ENCODE measurements around the gene CLIP2.
"Not testable (repeated sequence)": the region's sequence is repeated elsewhere in the genome, so short reads cannot be mapped to it uniquely, and the experiment has no call there.

Gene CLIP2

DNA sequence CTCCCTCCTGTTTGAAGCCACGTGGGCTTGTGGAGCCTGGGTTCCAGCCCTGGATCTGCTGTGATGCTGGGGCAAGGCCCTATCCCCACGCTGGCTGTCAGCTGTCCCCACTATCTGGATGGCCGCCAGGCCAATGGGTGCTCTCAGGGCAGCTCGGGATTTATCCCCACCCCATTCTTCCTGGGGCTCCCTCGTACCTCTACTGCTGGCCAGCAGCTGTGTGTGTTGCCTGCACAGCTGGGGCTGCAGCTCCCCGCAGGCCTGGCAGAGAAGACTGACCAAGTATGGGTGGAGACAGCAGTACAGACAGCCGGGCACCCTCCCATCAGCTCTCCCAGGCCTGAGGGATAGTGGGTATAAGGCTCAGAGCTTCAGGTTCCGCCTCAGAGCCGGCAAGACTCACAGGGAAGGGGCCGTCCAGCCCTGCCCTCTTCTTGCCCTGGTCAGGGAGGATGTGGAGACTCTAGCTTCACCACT, 13.6 kb downstream of the CLIP2 start:
- no peak overlapping the region for H3K4me3 ChIP-seq (ENCODE audit: low read depth in 1 of 2, low read length in 2 of 2)
- no peaks in the 10 kb centered on the region for H3K9me3 ChIP-seq (ENCODE audit: low read length)
- no peaks in the 10 kb centered on the region for H3K27me3 ChIP-seq (ENCODE audit: control insufficient read depth in 1 of 2, insufficient read depth in 2 of 2, low read length in 2 of 2)
- peak overlapping the region; percentile 1 for H3K27ac ChIP-seq (ENCODE audit: low read depth, low read length)
- no peak overlapping the region for H3K9ac ChIP-seq (ENCODE audit: low read length)
- H3K36me3 ChIP-seq (ENCODE audit: insufficient read depth, low read length), result no peaks in the 10 kb centered on the region
- H3K4me1 ChIP-seq (ENCODE audit: insufficient read depth, low read length), result peaks cover 25% of the 10 kb centered on the region

DNA sequence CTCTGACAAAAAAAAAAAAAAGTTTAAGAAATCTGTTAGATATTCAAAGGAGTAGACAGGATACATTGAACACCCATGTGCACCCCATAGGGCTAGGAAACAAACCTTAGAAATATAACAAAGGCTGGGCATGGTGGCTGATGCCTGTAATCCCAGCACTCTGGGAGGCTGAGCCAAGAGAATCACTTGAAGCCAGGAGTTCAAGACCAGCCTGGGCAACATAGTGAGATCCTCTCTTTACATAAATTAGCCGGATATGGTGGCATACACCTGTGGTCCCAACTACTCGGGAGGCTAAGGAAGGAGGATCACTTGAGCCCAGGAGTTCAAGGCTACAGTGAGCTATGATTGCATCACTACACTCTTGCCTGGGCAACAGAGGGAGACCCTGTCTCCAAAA, 15.3 kb downstream of the CLIP2 start:
- Histone ChIP-seq H3K27me3 (ENCODE audit: control insufficient read depth in 1 of 2, insufficient read depth in 2 of 2, low read length in 2 of 2) (no peaks in the 10 kb centered on the region), H3K4me3 (ENCODE audit: low read depth in 1 of 2, low read length in 2 of 2) (no peak overlapping the region)

DNA sequence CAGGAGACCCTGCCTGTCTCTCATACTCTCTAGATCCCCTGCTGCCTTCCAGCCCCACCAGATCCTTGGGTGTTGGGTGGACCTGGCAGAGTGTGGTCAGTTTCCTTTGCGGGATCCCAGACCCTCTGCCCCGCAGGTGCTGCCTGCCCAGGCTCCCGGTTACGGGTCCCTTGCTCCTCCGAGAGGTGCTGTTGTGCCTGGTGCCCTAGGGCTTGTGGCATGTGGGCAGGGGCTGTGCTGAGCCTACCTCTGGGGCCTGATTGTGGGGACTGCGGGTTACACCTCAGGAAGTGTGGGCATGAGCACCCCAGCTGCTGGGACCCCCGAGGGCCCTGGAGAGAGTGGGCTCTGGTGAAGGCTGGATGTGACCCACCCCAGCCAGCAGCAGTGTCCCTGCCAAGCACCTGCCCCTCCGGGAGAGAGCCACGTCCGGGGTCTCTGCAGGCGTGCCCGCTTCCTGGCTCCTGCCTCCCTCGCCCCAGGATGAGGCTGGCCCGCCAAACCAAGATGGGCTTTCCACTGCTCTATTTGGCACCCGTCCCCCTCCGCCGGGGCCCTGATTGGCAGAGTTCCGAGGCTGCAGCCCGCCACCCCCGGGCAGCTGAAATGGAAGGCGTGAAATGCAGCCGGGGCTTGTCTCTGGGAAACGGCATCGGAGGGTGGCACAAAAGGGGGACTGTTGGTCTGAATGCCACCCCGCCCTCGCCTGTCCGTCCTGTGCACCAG, 17.0 kb downstream of the CLIP2 start:
- peak overlapping the region in 1 of 2 donors; percentile 14 for H3K4me3 ChIP-seq (ENCODE audit: low read depth in 1 of 2, low read length in 2 of 2)
- peaks cover 25% of the 10 kb centered on the region for H3K4me1 ChIP-seq (ENCODE audit: insufficient read depth, low read length)
- no peak overlapping the region for H3K27ac ChIP-seq (ENCODE audit: low read depth, low read length)
- H3K9me3 ChIP-seq (ENCODE audit: low read length), result no peaks in the 10 kb centered on the region
- H3K9ac ChIP-seq (ENCODE audit: low read length), result no peak overlapping the region
- no peaks in the 10 kb centered on the region for H3K36me3 ChIP-seq (ENCODE audit: insufficient read depth, low read length)
- H3K27me3 ChIP-seq (ENCODE audit: control insufficient read depth in 1 of 2, insufficient read depth in 2 of 2, low read length in 2 of 2), result no peaks in the 10 kb centered on the region

More for the DNA sequence above, 15.3 kb downstream of the CLIP2 start:
- Histone ChIP-seq H3K9me3 (ENCODE audit: low read length) (no peaks in the 10 kb centered on the region), H3K9ac (ENCODE audit: low read length) (no peak overlapping the region), H3K36me3 (ENCODE audit: insufficient read depth, low read length) (no peaks in the 10 kb centered on the region), H3K27ac (ENCODE audit: low read depth, low read length) (no peak overlapping the region), H3K4me1 (ENCODE audit: insufficient read depth, low read length) (peaks cover 25% of the 10 kb centered on the region)

DNA sequence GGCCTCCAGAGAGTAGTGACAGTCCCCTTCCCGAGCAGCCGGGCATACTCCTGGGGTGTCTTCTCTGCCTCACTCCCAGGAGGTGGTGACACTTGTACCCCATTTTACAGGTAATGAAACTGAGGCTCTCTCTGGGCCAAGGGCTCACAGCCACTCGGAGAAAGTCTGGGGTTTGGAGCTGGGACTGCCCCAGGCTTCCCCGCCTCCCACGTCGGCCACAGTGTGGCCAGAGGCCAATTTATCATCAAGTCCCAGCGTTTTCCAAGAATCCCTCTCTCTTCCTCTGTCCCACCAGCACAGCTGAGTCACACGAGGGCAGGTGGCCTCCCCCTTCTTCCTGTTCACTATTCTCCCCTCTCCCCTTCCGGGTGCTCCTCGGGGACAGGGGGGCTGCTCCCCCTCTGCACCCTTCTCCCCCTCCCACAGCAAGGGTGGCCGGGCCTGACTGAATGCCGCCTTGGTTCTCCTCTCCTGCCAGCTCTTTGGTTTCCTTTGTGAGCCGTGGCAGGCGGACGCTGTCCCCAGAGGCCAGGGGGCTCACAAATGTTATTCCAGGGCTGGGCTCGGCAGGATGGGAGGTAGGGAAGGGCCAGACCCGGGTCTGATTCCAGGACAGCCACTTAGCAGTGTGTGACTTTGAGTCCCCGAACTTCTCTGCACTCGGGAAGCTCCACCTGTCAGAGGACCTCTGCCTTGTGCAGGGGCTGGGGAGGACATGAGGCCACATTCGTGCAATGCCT, 17.7 kb downstream of the CLIP2 start:
- Histone ChIP-seq H3K4me3 (ENCODE audit: low read depth in 1 of 2, low read length in 2 of 2) (peak overlapping the region; percentile 14 to 26), H3K9ac (ENCODE audit: low read length) (no peak overlapping the region), H3K27me3 (ENCODE audit: control insufficient read depth in 1 of 2, insufficient read depth in 2 of 2, low read length in 2 of 2) (no peaks in the 10 kb centered on the region), H3K4me1 (ENCODE audit: insufficient read depth, low read length) (peaks cover 25% of the 10 kb centered on the region), H3K36me3 (ENCODE audit: insufficient read depth, low read length) (no peaks in the 10 kb centered on the region), H3K9me3 (ENCODE audit: low read length) (no peaks in the 10 kb centered on the region), H3K27ac (ENCODE audit: low read depth, low read length) (no peak overlapping the region)

DNA sequence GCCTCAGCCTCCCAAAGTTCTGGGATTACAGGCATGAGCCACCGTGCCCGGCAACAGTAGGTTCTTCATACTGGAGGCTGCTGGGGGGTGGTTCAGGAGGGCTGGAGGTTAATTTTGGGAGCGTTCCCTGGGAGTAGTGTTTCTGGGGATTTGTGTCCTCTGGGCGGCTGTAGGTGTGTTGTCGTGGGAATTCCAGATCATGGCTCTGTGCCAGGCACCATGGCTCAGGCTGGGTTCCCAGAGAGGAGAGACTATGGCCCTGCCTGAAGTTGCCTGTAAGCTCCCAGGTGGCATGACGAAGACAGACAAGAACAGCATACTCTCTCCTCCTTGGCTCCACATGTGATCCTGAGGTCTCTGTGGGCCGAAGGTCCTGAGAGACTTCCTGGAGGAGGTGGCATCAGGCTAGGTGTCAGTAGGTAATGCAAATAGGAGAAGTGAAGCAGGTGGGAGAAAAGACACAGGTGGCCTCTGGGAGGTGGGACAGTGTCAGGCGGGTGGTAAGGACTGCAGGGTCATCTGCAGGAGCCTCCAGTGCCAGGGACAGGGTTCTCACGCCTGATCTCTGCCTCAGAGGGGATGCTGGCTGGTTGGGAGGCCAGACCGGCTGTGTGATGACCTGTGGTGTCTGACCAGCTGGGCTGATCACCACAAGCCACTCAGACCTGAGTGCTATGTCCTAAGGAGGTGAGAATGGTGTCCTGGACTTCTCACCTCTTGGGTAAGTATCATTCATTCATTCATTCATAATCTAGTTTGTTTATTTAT, 18.7 kb downstream of the CLIP2 start:
- no peak overlapping the region for H3K27ac ChIP-seq (ENCODE audit: low read depth, low read length)
- no peaks in the 10 kb centered on the region for H3K36me3 ChIP-seq (ENCODE audit: insufficient read depth, low read length)
- H3K4me3 ChIP-seq (ENCODE audit: low read depth in 1 of 2, low read length in 2 of 2), result no peak overlapping the region
- no peak overlapping the region for H3K9ac ChIP-seq (ENCODE audit: low read length)
- H3K27me3 ChIP-seq (ENCODE audit: control insufficient read depth in 1 of 2, insufficient read depth in 2 of 2, low read length in 2 of 2), result no peaks in the 10 kb centered on the region
- H3K4me1 ChIP-seq (ENCODE audit: insufficient read depth, low read length), result peaks cover 19% of the 10 kb centered on the region
- H3K9me3 ChIP-seq (ENCODE audit: low read length), result no peaks in the 10 kb centered on the region

DNA sequence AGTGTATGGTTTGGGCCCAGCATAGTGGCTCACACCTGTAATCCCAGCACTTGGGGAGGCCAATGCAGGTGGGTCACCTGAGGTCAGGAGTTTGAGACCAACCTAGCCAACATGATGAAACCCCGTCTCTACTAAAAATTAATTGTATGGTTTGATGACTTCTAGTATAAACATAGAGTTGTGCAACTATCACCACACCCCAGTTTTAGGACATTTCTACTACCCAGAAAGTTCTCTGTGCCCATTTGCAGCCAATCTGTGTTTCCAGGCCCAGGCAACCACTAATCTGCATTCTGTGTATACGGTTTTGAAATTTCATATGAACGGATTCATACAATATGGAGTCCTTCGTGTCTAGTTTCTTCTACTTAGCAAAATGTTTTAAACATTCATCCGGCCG, 20.0 kb downstream of the CLIP2 start:
- Histone ChIP-seq H3K4me1 (ENCODE audit: insufficient read depth, low read length) (peaks cover 14% of the 10 kb centered on the region), H3K27ac (ENCODE audit: low read depth, low read length) (no peak overlapping the region), H3K9ac (ENCODE audit: low read length) (no peak overlapping the region), H3K4me3 (ENCODE audit: low read depth in 1 of 2, low read length in 2 of 2) (no peak overlapping the region), H3K36me3 (ENCODE audit: insufficient read depth, low read length) (no peaks in the 10 kb centered on the region), H3K27me3 (ENCODE audit: control insufficient read depth in 1 of 2, insufficient read depth in 2 of 2, low read length in 2 of 2) (no peaks in the 10 kb centered on the region), H3K9me3 (ENCODE audit: low read length) (no peaks in the 10 kb centered on the region)

DNA sequence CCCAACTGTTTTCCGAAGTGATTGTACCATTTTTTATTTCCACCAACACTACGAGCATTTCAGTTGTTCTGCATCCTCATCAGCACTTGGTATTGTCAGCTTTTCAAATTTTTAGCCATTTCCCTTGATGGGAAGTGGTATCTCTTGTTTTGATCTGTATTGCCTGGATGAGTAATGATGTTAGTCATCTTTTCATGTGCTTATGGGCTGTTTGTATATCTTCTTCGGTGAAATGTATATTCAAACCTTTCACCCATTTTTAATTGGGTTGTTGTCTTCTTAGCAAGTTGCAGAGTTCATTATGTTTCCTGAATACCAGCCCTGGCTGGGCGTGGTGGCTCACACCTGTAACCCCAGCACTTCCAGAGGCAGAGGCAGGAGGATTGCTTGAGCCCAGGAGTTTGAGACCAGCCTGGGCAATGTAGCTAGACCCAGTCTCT, 22.1 kb downstream of the CLIP2 start:
- Histone ChIP-seq H3K4me3 (ENCODE audit: low read depth in 1 of 2, low read length in 2 of 2) (no peak overlapping the region), H3K27me3 (ENCODE audit: control insufficient read depth in 1 of 2, insufficient read depth in 2 of 2, low read length in 2 of 2) (no peaks in the 10 kb centered on the region), H3K9ac (ENCODE audit: low read length) (no peak overlapping the region), H3K4me1 (ENCODE audit: insufficient read depth, low read length) (peaks cover 9% of the 10 kb centered on the region), H3K27ac (ENCODE audit: low read depth, low read length) (no peak overlapping the region), H3K36me3 (ENCODE audit: insufficient read depth, low read length) (no peaks in the 10 kb centered on the region), H3K9me3 (ENCODE audit: low read length) (no peaks in the 10 kb centered on the region)

DNA sequence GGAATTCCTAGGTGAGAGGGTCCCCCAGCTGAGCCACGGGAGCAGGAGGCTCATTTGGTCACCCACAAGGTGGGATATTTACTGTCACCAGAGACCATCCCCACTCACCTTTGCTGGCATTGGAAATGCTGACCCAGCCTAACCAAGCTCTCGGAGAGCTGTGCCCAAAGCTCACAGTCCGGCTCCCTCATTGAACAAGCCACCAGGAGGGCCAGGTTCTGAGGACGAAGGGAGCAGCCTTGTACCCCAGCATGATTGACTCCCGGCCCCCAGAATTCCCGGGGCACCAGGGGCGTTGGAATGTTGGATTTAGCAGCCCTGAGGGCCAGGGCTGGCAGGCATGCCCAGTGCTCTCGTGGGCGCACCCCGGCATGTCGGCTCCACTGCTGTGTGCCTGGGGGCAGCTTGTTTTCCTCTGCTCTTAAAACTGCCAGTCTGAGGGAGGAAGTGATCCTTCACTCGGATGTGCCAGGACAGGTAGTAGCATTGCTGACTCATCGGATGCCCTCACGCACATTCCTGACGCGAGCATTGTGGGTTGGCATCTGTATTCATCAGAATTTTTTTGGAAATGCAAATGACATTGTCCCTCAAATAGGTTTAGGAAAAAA, 23.3 kb downstream of the CLIP2 start:
- H3K27ac ChIP-seq (ENCODE audit: low read depth, low read length), result no peak overlapping the region
- no peaks in the 10 kb centered on the region for H3K9me3 ChIP-seq (ENCODE audit: low read length)
- no peaks in the 10 kb centered on the region for H3K27me3 ChIP-seq (ENCODE audit: control insufficient read depth in 1 of 2, insufficient read depth in 2 of 2, low read length in 2 of 2)
- no peaks in the 10 kb centered on the region for H3K4me1 ChIP-seq (ENCODE audit: insufficient read depth, low read length)
- no peak overlapping the region for H3K4me3 ChIP-seq (ENCODE audit: low read depth in 1 of 2, low read length in 2 of 2)
- peaks cover 2% of the 10 kb centered on the region for H3K36me3 ChIP-seq (ENCODE audit: insufficient read depth, low read length)
- H3K9ac ChIP-seq (ENCODE audit: low read length), result no peak overlapping the region

DNA sequence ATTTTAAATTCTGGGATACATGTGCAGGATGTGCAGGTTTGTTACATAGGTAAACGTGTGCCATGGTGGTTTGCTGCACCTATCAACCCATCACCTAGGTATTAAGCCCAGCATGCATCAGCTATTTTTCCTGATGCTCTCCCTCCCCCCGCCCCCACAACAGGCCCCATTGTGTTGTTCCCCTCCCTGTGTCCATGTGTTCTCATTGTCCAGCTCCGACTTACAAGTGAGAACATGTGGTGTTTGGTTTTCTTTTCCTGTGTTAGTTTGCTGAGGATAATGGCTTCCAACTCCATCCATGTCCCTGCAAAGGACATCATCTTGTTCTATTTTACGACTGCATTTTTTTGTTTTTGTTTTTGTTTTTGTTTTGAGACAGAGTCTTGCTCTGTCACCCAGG, 26.7 kb downstream of the CLIP2 start:
- H3K27me3 ChIP-seq (ENCODE audit: control insufficient read depth in 1 of 2, insufficient read depth in 2 of 2, low read length in 2 of 2); H3K4me1 ChIP-seq (ENCODE audit: insufficient read depth, low read length); H3K9ac ChIP-seq (ENCODE audit: low read length); H3K27ac ChIP-seq (ENCODE audit: low read depth, low read length); H3K36me3 ChIP-seq (ENCODE audit: insufficient read depth, low read length); H3K9me3 ChIP-seq (ENCODE audit: low read length); H3K4me3 ChIP-seq (ENCODE audit: low read depth in 1 of 2, low read length in 2 of 2): not testable (repeated sequence)

DNA sequence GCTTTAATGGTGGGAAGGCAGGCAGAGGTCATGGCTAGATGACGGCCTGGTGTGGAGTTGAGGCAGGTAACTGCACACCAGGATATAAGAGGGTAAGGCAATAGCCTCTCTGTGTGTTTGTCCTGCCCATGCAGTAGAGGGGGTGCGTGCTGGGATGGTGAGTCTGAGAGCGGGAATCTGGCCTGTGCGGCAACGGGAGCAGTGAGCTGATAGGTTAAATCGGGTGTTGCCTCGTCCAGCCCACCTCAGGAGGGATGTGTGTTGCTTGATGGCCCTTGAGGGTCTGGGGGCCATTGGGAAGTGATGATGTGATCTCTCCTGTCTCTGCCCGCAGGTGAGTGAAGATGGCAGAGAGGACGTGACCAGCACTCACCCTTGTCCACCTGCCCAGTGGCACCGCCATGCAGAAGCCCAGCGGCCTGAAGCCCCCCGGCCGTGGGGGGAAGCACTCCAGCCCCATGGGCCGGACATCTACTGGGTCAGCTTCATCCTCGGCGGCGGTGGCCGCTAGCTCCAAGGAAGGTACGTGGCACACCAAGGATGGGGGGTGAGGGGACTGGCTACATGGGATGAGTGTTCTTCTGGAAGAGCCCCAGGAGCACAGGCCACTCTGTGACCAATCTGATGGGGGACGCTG, 28.1 kb downstream of the CLIP2 start:
- H3K4me3 ChIP-seq (ENCODE audit: low read depth in 1 of 2, low read length in 2 of 2), result no peak overlapping the region
- H3K27ac ChIP-seq (ENCODE audit: low read depth, low read length), result no peak overlapping the region
- no peaks in the 10 kb centered on the region for H3K27me3 ChIP-seq (ENCODE audit: control insufficient read depth in 1 of 2, insufficient read depth in 2 of 2, low read length in 2 of 2)
- H3K4me1 ChIP-seq (ENCODE audit: insufficient read depth, low read length), result no peaks in the 10 kb centered on the region
- no peaks in the 10 kb centered on the region for H3K9me3 ChIP-seq (ENCODE audit: low read length)
- H3K36me3 ChIP-seq (ENCODE audit: insufficient read depth, low read length), result peaks cover 9% of the 10 kb centered on the region
- H3K9ac ChIP-seq (ENCODE audit: low read length), result no peak overlapping the region

DNA sequence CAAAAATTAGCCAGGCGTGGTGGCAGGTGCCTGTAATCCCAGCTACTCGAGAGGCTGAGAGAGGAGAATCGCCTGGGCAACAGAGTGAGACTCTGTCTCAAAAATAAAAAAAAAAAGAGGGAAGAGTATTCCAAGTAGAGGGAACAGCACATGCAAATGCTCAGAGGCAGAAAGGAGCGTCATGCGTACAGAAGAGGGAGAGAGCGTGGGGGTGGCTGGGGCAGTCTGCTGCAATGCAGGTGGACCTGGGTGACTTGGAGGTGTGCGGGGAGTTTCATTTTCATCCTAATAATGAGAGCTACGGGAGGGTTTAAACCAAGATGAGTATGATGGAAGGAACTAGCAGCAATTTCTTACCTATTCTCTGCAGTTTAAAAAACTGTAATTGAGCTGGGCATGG, 28.8 kb downstream of the CLIP2 start:
- no peaks in the 10 kb centered on the region for H3K9me3 ChIP-seq (ENCODE audit: low read length)
- H3K27ac ChIP-seq (ENCODE audit: low read depth, low read length), result no peak overlapping the region
- no peaks in the 10 kb centered on the region for H3K4me1 ChIP-seq (ENCODE audit: insufficient read depth, low read length)
- no peak overlapping the region for H3K9ac ChIP-seq (ENCODE audit: low read length)
- H3K27me3 ChIP-seq (ENCODE audit: control insufficient read depth in 1 of 2, insufficient read depth in 2 of 2, low read length in 2 of 2), result no peaks in the 10 kb centered on the region
- H3K4me3 ChIP-seq (ENCODE audit: low read depth in 1 of 2, low read length in 2 of 2), result no peak overlapping the region
- H3K36me3 ChIP-seq (ENCODE audit: insufficient read depth, low read length), result peaks cover 9% of the 10 kb centered on the region
